Measurements from ENCODE around the gene TMPRSS13. TPM values are rescaled to one million over a fixed set of nuclear protein-coding genes. Genes with fewer than 3 reads are reported as not detected.
"Not testable (repeated sequence)": the region's sequence is repeated elsewhere in the genome, so short reads cannot be mapped to it uniquely, and the experiment has no call there.

Gene TMPRSS13
- polyA plus RNA-seq, 1 donor from 2014 or later = 0.35 TPM

GRCh38 chr11:117928446-117929141, 608 bp downstream of the TMPRSS13 start:
- no peak overlapping the region for H3K4me3 Mint-ChIP-seq
- peaks cover 0 to 9% (median 5%) of the 10 kb centered on the region in 3 donors for H3K4me1 Mint-ChIP-seq
- no peaks in the 10 kb centered on the region for H3K27me3 Mint-ChIP-seq
- H3K36me3 Mint-ChIP-seq = peaks cover 5% of the 10 kb centered on the region
- H3K9me3 Mint-ChIP-seq = no peaks in the 10 kb centered on the region
- H3K27ac Mint-ChIP-seq = no peak overlapping the region

- Mint-ChIP-seq H3K27me3 (no peaks in the 10 kb centered on the region), H3K27ac (no peak overlapping the region), H3K36me3 (peaks cover 5% of the 10 kb centered on the region), H3K4me1 (peaks cover 0 to 9% (median 5%) of the 10 kb centered on the region in 3 donors), H3K9me3 (no peaks in the 10 kb centered on the region), H3K4me3 (no peak overlapping the region)
These were observed 1.3 kb downstream of the TMPRSS13 start for GRCh38 chr11:117927926-117928325.

- not testable (repeated sequence) for H3K36me3 Mint-ChIP-seq, H3K27me3 Mint-ChIP-seq, H3K9me3 Mint-ChIP-seq, H3K4me1 Mint-ChIP-seq, H3K4me3 Mint-ChIP-seq, H3K27ac Mint-ChIP-seq
These were observed 3.0 kb downstream of the TMPRSS13 start for GRCh38 chr11:117926166-117926565.

GRCh38 chr11:117925198-117925925, 3.8 kb downstream of the TMPRSS13 start:
- H3K27ac Mint-ChIP-seq = no peak overlapping the region
- H3K4me1 Mint-ChIP-seq = peaks cover 0 to 5% (median under 1%) of the 10 kb centered on the region in 3 donors
- no peak overlapping the region for H3K4me3 Mint-ChIP-seq
- H3K27me3 Mint-ChIP-seq = no peaks in the 10 kb centered on the region
- peaks cover 5% of the 10 kb centered on the region for H3K36me3 Mint-ChIP-seq
- no peaks in the 10 kb centered on the region for H3K9me3 Mint-ChIP-seq

GRCh38 chr11:117924631-117925170, 4.5 kb downstream of the TMPRSS13 start:
- H3K9me3 Mint-ChIP-seq = no peaks in the 10 kb centered on the region
- no peak overlapping the region for H3K4me3 Mint-ChIP-seq
- peaks cover 0 to 2% (median 1%) of the 10 kb centered on the region in 3 donors for H3K4me1 Mint-ChIP-seq
- H3K27ac Mint-ChIP-seq = no peak overlapping the region
- H3K27me3 Mint-ChIP-seq = no peaks in the 10 kb centered on the region
- peaks cover 5% of the 10 kb centered on the region for H3K36me3 Mint-ChIP-seq

- Mint-ChIP-seq H3K36me3 (peaks cover 5% of the 10 kb centered on the region), H3K27me3 (no peaks in the 10 kb centered on the region), H3K4me3 (no peak overlapping the region), H3K9me3 (no peaks in the 10 kb centered on the region), H3K27ac (no peak overlapping the region), H3K4me1 (peaks cover 5 to 7% (median 6%) of the 10 kb centered on the region in 3 donors)
These were observed 5.4 kb downstream of the TMPRSS13 start for GRCh38 chr11:117923773-117924172.

GRCh38 chr11:117923275-117923674, 5.9 kb downstream of the TMPRSS13 start:
- H3K27me3 Mint-ChIP-seq = no peaks in the 10 kb centered on the region

GRCh38 chr11:117921893-117922292, 7.3 kb downstream of the TMPRSS13 start:
- Mint-ChIP-seq H3K27me3 (no peaks in the 10 kb centered on the region), H3K4me3 (no peak overlapping the region), H3K9me3 (no peaks in the 10 kb centered on the region), H3K4me1 (peaks cover 5 to 7% (median 6%) of the 10 kb centered on the region in 3 donors), H3K36me3 (peaks cover 4% of the 10 kb centered on the region), H3K27ac (no peak overlapping the region)

More at GRCh38 chr11:117923275-117923674, 5.9 kb downstream of the TMPRSS13 start:
- no peak overlapping the region for H3K27ac Mint-ChIP-seq
- H3K4me1 Mint-ChIP-seq = peaks cover 5 to 7% (median 6%) of the 10 kb centered on the region in 3 donors
- peaks cover 5% of the 10 kb centered on the region for H3K36me3 Mint-ChIP-seq
- H3K4me3 Mint-ChIP-seq = no peak overlapping the region
- H3K9me3 Mint-ChIP-seq = no peaks in the 10 kb centered on the region

GRCh38 chr11:117921456-117921855, 7.7 kb downstream of the TMPRSS13 start:
- H3K9me3 Mint-ChIP-seq = no peaks in the 10 kb centered on the region
- peaks cover 5 to 7% (median 6%) of the 10 kb centered on the region in 3 donors for H3K4me1 Mint-ChIP-seq
- H3K4me3 Mint-ChIP-seq = no peak overlapping the region
- no peaks in the 10 kb centered on the region for H3K36me3 Mint-ChIP-seq
- H3K27ac Mint-ChIP-seq = no peak overlapping the region
- no peaks in the 10 kb centered on the region for H3K27me3 Mint-ChIP-seq

GRCh38 chr11:117919781-117920221, 9.4 kb downstream of the TMPRSS13 start:
- H3K36me3 Mint-ChIP-seq = no peaks in the 10 kb centered on the region
- H3K4me3 Mint-ChIP-seq = no peak overlapping the region
- peak overlapping the region in 1 of 3 donors; percentile 16 for H3K27ac Mint-ChIP-seq
- peaks cover 5 to 7% (median 6%) of the 10 kb centered on the region in 3 donors for H3K4me1 Mint-ChIP-seq
- H3K9me3 Mint-ChIP-seq = no peaks in the 10 kb centered on the region
- peaks cover 2% of the 10 kb centered on the region for H3K27me3 Mint-ChIP-seq

GRCh38 chr11:117919341-117919740, 9.9 kb downstream of the TMPRSS13 start:
- Mint-ChIP-seq H3K4me3 (no peak overlapping the region), H3K27me3 (peaks cover 2% of the 10 kb centered on the region), H3K4me1 (peaks cover 5 to 7% (median 6%) of the 10 kb centered on the region in 3 donors), H3K36me3 (no peaks in the 10 kb centered on the region), H3K9me3 (no peaks in the 10 kb centered on the region), H3K27ac (peak overlapping the region in 1 of 3 donors; percentile 39)

- Mint-ChIP-seq H3K27me3 (peaks cover 2% of the 10 kb centered on the region), H3K27ac (no peak overlapping the region), H3K9me3 (no peaks in the 10 kb centered on the region), H3K36me3 (no peaks in the 10 kb centered on the region), H3K4me3 (peak overlapping the region in 1 of 4 donors; percentile 60), H3K4me1 (peaks cover 5 to 7% (median 7%) of the 10 kb centered on the region in 3 donors)
These were observed 10.6 kb downstream of the TMPRSS13 start for GRCh38 chr11:117918366-117919255.

- Mint-ChIP-seq H3K36me3 (no peaks in the 10 kb centered on the region), H3K4me1 (peaks cover 5 to 7% (median 7%) of the 10 kb centered on the region in 3 donors), H3K27me3 (peaks cover 2% of the 10 kb centered on the region), H3K4me3 (no peak overlapping the region), H3K27ac (no peak overlapping the region), H3K9me3 (no peaks in the 10 kb centered on the region)
These were observed 11.5 kb downstream of the TMPRSS13 start for GRCh38 chr11:117917591-117918151.

GRCh38 chr11:117916956-117917355, 12.2 kb downstream of the TMPRSS13 start:
- H3K36me3 Mint-ChIP-seq = no peaks in the 10 kb centered on the region
- peaks cover 5 to 7% (median 7%) of the 10 kb centered on the region in 3 donors for H3K4me1 Mint-ChIP-seq
- H3K4me3 Mint-ChIP-seq = no peak overlapping the region
- H3K9me3 Mint-ChIP-seq = no peaks in the 10 kb centered on the region
- H3K27ac Mint-ChIP-seq = no peak overlapping the region
- peaks cover 2% of the 10 kb centered on the region for H3K27me3 Mint-ChIP-seq
